GM19043 (cell line): ENCODE data around the gene ZBBX.

Experiments
- ATAC-seq: cut with Tn5 transposase; IDR thresholded peaks from one replicate; pipeline ENCODE4 v1.9.1; 2021; ENCODE audit warnings: low read depth; ENCODE audit not compliant: unreplicated experiment

Gene ZBBX

GRCh38 chr3:167318996-167319615 lies 61.0 kb downstream of the ZBBX start:
- ATAC-seq, result no peak

- no peak for ATAC-seq
Measured at GRCh38 chr3:167318306-167318705, 61.8 kb downstream of the ZBBX start.

GRCh38 chr3:167306319-167306718 lies 73.8 kb downstream of the ZBBX start:
- ATAC-seq, result no peak

GRCh38 chr3:167305340-167305890 lies 74.7 kb downstream of the ZBBX start:
- no peak for ATAC-seq

- ATAC-seq, result no peak
Measured at GRCh38 chr3:167304077-167304476, 76.0 kb downstream of the ZBBX start.

GRCh38 chr3:167302678-167303077 lies 77.4 kb downstream of the ZBBX start:
- ATAC-seq, result no peak

- no peak for ATAC-seq
Measured at GRCh38 chr3:167300207-167300606, 79.9 kb downstream of the ZBBX start.

- ATAC-seq, result no peak
Measured at GRCh38 chr3:167289435-167289834, 90.7 kb downstream of the ZBBX start.

- no peak for ATAC-seq
Measured at GRCh38 chr3:167288737-167289136, 91.4 kb downstream of the ZBBX start.

GRCh38 chr3:167287308-167287707 lies 92.8 kb downstream of the ZBBX start:
- ATAC-seq, result no peak

- no peak for ATAC-seq
Measured at GRCh38 chr3:167274141-167274874, 105.8 kb downstream of the ZBBX start.

GRCh38 chr3:167253037-167253436 lies 127.1 kb downstream of the ZBBX start:
- ATAC-seq, result no peak

- no peak for ATAC-seq
Measured at GRCh38 chr3:167251678-167252077, 128.4 kb downstream of the ZBBX start.

GRCh38 chr3:167246252-167246651 lies 133.8 kb downstream of the ZBBX start:
- ATAC-seq, result no peak

- ATAC-seq, result no peak
Measured at GRCh38 chr3:167241048-167241845, 138.8 kb downstream of the ZBBX start.

GRCh38 chr3:167228135-167228534 lies 152.0 kb downstream of the ZBBX start:
- no peak for ATAC-seq

- ATAC-seq, result no peak
Measured at GRCh38 chr3:167225821-167226220, 154.3 kb downstream of the ZBBX start.

GRCh38 chr3:167209011-167209410 lies 171.1 kb downstream of the ZBBX start:
- no peak for ATAC-seq

- no peak for ATAC-seq
Measured at GRCh38 chr3:167203062-167203461, 177.0 kb downstream of the ZBBX start.

- ATAC-seq, result no peak
Measured at GRCh38 chr3:167198949-167199600, 181.0 kb downstream of the ZBBX start.
